ENCODE data around the gene PTGER4.

The PTGER4 gene

DNA sequence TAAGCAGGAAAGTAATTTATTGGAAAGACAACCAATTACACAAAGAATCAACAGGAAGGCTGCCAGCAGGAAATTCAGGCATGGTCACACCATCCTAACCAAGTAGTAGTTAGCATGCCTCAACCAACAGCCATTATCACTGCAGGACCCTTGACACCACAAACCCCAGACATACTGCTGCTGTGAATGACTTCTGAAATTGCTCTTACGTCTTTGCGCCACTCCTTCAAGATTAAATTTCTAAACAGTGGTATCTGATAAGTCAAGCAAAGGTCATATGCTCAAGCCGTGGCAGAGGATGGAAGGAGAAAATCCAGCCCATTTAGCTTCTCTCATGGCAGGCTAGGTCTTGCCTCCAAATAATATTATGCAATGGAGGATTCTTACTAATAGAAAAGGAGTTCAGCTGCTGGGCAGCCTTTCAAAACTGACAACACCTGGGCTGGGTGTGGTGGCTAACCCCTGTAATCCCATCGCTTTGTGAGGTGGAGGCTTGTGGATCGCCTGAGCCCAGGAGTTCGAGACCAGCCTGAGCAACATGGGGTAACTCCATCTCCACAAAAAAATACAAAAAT lies 5.0 kb upstream of the PTGER4 start:
- TF ChIP-seq CTCF (IDR thresholded peaks at IDR 0.05; ENCODE audit: insufficient read depth, low read length, poor library complexity, severe bottlenecking): no peak
- no peak for DNase-seq (ENCODE audit: extremely low read depth, insufficient read length)
- Histone ChIP-seq H3K36me3 (ENCODE audit: control insufficient read depth, insufficient read depth, low read length) (no peaks in the 10 kb centered on the region), H3K27me3 (replicated peaks; ENCODE audit: control insufficient read depth, insufficient read depth, low read length) (no peaks in the 10 kb centered on the region), H3K4me3 (replicated peaks; ENCODE audit: low read depth, low read length) (no peak overlapping the region)

- Histone ChIP-seq H3K36me3 (ENCODE audit: control insufficient read depth, insufficient read depth, low read length) (no peaks in the 10 kb centered on the region), H3K4me3 (replicated peaks; ENCODE audit: low read depth, low read length) (no peak overlapping the region), H3K27me3 (replicated peaks; ENCODE audit: control insufficient read depth, insufficient read depth, low read length) (no peaks in the 10 kb centered on the region)
- DNase-seq (ENCODE audit: extremely low read depth, insufficient read length): no peak
- TF ChIP-seq CTCF (IDR thresholded peaks at IDR 0.05; ENCODE audit: insufficient read depth, low read length, poor library complexity, severe bottlenecking): no peak
Measured at GRCh38 chr5:40675396-40676133, 4.2 kb upstream of the PTGER4 start.

- H3K4me3 ChIP-seq (replicated peaks; ENCODE audit: low read depth, low read length): no peak overlapping the region
- no peak for DNase-seq (ENCODE audit: extremely low read depth, insufficient read length)
- H3K36me3 ChIP-seq (ENCODE audit: control insufficient read depth, insufficient read depth, low read length): no peaks in the 10 kb centered on the region
- H3K27me3 ChIP-seq (replicated peaks; ENCODE audit: control insufficient read depth, insufficient read depth, low read length): no peaks in the 10 kb centered on the region
- no peak for TF ChIP-seq CTCF (IDR thresholded peaks at IDR 0.05; ENCODE audit: insufficient read depth, low read length, poor library complexity, severe bottlenecking)
Measured at GRCh38 chr5:40676613-40677343, 2.9 kb upstream of the PTGER4 start.

DNA sequence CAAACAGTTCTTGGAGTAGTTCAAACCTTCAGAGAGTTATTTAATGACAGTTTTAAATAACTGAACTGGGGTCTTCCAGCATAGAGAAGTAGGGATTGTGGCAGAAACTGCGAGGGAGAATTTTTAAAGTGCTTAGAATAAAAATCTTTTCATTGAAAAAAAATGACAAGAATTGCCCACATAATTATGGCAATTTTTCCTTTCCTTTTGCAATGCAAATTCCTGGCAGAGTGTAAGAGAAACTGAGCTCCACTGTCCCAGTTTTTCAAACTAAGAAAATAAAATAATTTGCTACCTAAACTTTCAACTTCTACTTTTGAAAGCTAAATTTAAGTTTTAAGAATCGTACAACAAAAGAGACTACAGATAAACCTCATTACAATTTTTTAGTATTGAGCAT lies 2.3 kb upstream of the PTGER4 start:
- Histone ChIP-seq H3K36me3 (ENCODE audit: control insufficient read depth, insufficient read depth, low read length) (no peaks in the 10 kb centered on the region), H3K27me3 (replicated peaks; ENCODE audit: control insufficient read depth, insufficient read depth, low read length) (no peaks in the 10 kb centered on the region), H3K4me3 (replicated peaks; ENCODE audit: low read depth, low read length) (no peak overlapping the region)
- DNase-seq (ENCODE audit: extremely low read depth, insufficient read length): no peak
- TF ChIP-seq CTCF (IDR thresholded peaks at IDR 0.05; ENCODE audit: insufficient read depth, low read length, poor library complexity, severe bottlenecking): no peak

DNA sequence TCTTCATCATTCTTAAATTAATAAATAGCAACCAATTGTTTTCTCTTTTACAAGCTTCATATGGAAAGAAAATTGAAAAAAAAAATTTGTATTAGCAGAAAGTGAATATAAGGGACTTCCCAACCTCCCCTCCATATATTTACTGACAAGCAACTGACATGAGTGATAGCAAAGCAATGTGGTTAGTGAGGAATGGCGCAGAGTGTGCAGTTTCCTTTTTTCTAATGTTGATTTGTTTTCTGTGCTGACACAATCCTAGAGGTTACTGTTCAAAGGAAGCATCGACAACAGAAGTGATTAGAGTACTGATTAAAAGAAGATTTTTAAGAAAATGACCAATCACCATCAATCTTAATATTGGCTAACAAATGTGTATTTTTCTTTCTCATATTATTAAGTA lies 1.7 kb upstream of the PTGER4 start:
- H3K36me3 ChIP-seq (ENCODE audit: control insufficient read depth, insufficient read depth, low read length): no peaks in the 10 kb centered on the region
- no peak overlapping the region for H3K4me3 ChIP-seq (replicated peaks; ENCODE audit: low read depth, low read length)
- H3K27me3 ChIP-seq (replicated peaks; ENCODE audit: control insufficient read depth, insufficient read depth, low read length): no peaks in the 10 kb centered on the region
- TF ChIP-seq CTCF (IDR thresholded peaks at IDR 0.05; ENCODE audit: insufficient read depth, low read length, poor library complexity, severe bottlenecking): no peak
- no peak for DNase-seq (ENCODE audit: extremely low read depth, insufficient read length)
